Gastroesophageal sphincter (tissue), 3 donors: ENCODE data around the gene ESD.

Experiments used
- POLR2A ChIP-seq, 2 donors: fragments of 450-650 bp; IDR thresholded peaks; one replicate each; pipeline ENCODE4 v1.6.1; 2017; ENCODE audit warnings: antibody characterized with exemption in 2 of 2, mild to moderate bottlenecking in 2 of 2, moderate library complexity in 1 of 2
- TF ChIP-seq, protein P1 (sequence below), 4 experiments: fragments of 200-600 bp in 2 of 4; fragments of 450-650 bp in 2 of 4; sonication (generic) in 1 of 4; IDR thresholded peaks; one replicate each; pipeline ENCODE4 v1.5.1; 2017 to 2019; ENCODE audit warnings: antibody characterized with exemption in 4 of 4, mild to moderate bottlenecking in 2 of 4, moderate library complexity in 2 of 4

DNA sequence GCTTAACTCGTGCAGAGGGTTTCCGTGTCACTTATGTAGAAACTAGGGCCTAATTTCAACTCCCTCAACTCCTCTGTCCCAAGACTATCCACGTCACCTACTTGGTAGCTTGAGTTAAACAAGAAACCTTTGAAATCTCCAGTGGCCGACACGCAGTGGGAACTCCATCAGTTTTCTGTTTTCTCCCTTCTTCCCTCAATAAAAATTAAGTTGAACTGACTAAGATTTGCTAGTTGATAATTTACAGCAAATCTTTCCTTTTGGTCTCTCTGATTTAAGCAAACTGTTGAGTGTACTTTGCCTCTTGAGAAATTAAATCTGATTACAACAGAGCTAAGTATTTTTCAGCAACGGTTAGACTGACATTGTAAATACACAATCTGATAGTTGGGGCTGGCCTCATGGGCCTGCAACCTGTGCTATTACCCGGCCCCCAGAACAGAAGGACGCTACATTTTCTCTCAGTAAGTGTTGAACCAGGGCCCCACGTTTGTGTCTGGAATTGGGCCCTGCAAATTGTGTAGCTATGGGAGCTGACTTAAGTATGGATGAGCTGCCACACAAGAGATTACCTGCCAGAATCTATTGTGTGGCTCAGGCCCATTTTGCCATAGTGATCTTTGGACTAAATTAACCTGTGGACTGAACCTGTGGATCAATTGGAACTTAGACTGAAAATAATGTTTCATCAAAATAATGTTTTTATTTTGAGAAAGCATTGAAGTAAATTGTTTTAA lies 708 bp upstream of the ESD start:
- no peak for TF ChIP-seq POLR2A (IDR thresholded peaks at IDR 0.05)
- TF ChIP-seq, protein P1, sequence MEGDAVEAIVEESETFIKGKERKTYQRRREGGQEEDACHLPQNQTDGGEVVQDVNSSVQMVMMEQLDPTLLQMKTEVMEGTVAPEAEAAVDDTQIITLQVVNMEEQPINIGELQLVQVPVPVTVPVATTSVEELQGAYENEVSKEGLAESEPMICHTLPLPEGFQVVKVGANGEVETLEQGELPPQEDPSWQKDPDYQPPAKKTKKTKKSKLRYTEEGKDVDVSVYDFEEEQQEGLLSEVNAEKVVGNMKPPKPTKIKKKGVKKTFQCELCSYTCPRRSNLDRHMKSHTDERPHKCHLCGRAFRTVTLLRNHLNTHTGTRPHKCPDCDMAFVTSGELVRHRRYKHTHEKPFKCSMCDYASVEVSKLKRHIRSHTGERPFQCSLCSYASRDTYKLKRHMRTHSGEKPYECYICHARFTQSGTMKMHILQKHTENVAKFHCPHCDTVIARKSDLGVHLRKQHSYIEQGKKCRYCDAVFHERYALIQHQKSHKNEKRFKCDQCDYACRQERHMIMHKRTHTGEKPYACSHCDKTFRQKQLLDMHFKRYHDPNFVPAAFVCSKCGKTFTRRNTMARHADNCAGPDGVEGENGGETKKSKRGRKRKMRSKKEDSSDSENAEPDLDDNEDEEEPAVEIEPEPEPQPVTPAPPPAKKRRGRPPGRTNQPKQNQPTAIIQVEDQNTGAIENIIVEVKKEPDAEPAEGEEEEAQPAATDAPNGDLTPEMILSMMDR (IDR thresholded peaks at IDR 0.05) = no peak
